ENCODE results near the gene LRMDA.
"Not testable (repeated sequence)": the region's sequence is repeated elsewhere in the genome, so short reads cannot be mapped to it uniquely, and the experiment has no call there.

DNA sequence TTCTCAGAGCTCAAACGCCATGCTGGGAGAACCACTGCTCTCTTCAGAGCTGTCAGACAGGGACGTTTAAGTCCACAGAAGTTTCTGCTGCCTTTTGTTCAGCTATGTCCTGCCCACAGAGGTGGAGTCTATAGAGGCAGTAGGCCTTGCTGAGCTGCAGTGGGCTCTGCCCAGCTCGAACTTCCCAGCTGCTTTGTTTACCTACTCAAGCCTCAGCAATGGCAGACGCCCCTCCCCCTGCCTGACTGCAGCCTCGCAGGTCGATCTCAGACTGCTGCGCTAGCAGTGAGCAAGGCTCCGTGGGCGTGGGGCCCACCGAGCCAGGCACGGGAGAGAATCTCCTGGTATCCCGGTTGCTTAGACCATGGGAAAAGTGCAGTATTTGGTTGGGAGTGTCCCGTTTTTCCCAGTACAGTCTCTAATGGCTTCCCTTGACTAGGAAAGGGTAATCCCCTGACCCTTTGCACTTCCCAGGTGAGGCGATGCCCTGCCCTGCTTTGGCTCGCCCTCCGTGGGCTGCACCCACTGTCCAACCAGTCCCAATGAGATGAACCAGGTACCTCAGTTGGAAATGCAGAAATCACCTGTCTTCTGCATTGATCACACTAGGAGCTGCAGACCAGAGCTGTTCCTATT, 89.9 kb downstream of the LRMDA start:
- not testable (repeated sequence) for TF ChIP-seq CTCF (optimal IDR thresholded peaks at IDR 0.05 in 1 of 3, IDR thresholded peaks at IDR 0.05 in 1 of 3, conservative IDR thresholded peaks at IDR 0.05 in 1 of 3; ENCODE audit: extremely low read depth in 1 of 3, insufficient read depth in 2 of 3, low read length in 3 of 3); EZH2 (IDR thresholded peaks at IDR 0.05; ENCODE audit: low read length)

All from keratinocyte (primary cell).